RWPE1 (cell line): ENCODE results near the gene DTWD2.

Experiments
- CTCF ChIA-PET: fragments of 350-600 bp; sonication (Branson Sonifier 250); formaldehyde crosslinking; extraction: SDS; loops from one replicate; lab custom pipeline; 2021; lab: Yijun Ruan, JAX
- POLR2A ChIA-PET: fragments of 400-600 bp; formaldehyde crosslinking; extraction: SDS; loops from one replicate; lab custom pipeline; 2020; ENCODE audit warnings: antibody characterized with exemption; ENCODE audit not compliant: low non-redundant PET; lab: Yijun Ruan, JAX
- DNase-seq: peaks from one replicate; pipeline ENCODE4 v3.0.0; 2012; ENCODE audit warnings: low spot score
- H3K27ac ChIP-seq: fragments of 450-650 bp; 2 replicates; pipeline ENCODE4 v1.5.1; 2017
- CTCF ChIP-seq: fragments of 450-650 bp; conservative IDR thresholded peaks from 2 replicates; pipeline ENCODE4 v1.5.1; 2017; ENCODE audit warnings: low read depth, mild to moderate bottlenecking

DTWD2 gene

GRCh38 chr5:118788351-118788750 lies 200.0 kb downstream of the DTWD2 start:
- no peak overlapping the region for H3K27ac ChIP-seq
- DNase-seq = no peak
- ChIA-PET CTCF (no interaction called here), POLR2A (interaction anchor here (0.7 kb wide), 1 partner anchor 30 kb away, joined by 4 read pairs; no protein-coding TSS in a partner anchor)
- no peak for TF ChIP-seq CTCF
